ENCODE data around the gene PCIF1.

PCIF1 gene

DNA sequence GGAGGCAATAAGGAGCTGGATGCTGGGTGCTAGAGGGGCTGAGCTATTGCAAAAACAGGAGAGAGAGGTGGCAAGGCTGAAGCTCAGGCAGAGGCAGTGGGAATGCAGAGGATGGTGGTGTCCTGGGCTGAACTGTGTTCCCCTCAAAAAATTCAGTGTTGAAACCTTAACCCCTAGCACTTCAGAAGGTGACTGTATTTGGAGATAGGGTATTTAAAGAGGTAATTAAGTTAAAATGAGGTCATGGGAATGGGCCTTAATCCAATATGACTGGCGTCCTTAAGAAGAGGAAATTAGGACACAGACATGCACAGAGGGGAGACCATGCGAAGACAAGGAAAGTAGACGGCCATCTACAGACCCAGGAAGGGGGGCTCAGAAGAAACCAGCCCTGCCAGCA lies 62.7 kb downstream of the PCIF1 start:
- DNase-seq: no peak
